ENCODE data around the gene PIMREG.

DNA sequence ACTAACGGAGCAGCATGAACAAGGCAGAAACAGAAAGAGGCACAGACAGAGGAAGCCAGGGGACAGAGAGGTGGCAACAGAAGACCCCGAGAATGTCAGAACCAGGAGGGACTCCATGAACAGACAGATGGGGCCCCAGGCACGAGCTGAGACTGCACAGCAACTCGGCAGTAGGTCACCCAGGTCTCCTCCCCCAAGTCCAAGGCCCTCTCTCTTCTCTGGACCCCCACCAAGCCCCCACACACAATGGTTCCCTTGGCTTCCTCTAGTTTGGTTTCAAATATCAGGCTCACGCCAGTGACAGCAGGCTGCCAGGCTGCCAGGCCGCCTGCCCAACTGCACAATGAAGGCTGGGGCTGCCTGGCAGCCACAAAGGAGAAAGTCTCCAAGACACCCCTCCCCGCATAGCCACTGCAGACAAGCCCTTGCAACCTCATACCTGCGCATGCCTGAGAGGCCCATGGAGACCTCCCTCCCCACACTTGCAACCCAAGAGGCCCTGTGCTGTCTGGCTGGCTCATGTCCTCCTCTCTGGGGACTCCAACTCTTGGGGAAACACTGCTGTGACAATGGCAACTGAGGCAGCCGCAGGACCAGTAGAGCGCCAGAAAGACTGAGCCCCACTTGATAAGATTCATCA, 54.8 kb downstream of the PIMREG start:
- TF ChIP-seq, protein P1, sequence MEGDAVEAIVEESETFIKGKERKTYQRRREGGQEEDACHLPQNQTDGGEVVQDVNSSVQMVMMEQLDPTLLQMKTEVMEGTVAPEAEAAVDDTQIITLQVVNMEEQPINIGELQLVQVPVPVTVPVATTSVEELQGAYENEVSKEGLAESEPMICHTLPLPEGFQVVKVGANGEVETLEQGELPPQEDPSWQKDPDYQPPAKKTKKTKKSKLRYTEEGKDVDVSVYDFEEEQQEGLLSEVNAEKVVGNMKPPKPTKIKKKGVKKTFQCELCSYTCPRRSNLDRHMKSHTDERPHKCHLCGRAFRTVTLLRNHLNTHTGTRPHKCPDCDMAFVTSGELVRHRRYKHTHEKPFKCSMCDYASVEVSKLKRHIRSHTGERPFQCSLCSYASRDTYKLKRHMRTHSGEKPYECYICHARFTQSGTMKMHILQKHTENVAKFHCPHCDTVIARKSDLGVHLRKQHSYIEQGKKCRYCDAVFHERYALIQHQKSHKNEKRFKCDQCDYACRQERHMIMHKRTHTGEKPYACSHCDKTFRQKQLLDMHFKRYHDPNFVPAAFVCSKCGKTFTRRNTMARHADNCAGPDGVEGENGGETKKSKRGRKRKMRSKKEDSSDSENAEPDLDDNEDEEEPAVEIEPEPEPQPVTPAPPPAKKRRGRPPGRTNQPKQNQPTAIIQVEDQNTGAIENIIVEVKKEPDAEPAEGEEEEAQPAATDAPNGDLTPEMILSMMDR (IDR thresholded peaks at IDR 0.05; ENCODE audit: low read depth, low read length, poor library complexity, severe bottlenecking), result no peak
- TF ChIP-seq EZH2phosphoT487 (IDR thresholded peaks at IDR 0.05; ENCODE audit: borderline replicate concordance, low read length), result no peak
